D341Med (cell line): ENCODE results near the gene KCNJ3.

Experiments used
- DNase-seq: peaks from one replicate; pipeline ENCODE4 v3.0.0; 2012; ENCODE audit warnings: low spot score

The KCNJ3 gene, protein sequence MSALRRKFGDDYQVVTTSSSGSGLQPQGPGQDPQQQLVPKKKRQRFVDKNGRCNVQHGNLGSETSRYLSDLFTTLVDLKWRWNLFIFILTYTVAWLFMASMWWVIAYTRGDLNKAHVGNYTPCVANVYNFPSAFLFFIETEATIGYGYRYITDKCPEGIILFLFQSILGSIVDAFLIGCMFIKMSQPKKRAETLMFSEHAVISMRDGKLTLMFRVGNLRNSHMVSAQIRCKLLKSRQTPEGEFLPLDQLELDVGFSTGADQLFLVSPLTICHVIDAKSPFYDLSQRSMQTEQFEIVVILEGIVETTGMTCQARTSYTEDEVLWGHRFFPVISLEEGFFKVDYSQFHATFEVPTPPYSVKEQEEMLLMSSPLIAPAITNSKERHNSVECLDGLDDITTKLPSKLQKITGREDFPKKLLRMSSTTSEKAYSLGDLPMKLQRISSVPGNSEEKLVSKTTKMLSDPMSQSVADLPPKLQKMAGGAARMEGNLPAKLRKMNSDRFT

DNA sequence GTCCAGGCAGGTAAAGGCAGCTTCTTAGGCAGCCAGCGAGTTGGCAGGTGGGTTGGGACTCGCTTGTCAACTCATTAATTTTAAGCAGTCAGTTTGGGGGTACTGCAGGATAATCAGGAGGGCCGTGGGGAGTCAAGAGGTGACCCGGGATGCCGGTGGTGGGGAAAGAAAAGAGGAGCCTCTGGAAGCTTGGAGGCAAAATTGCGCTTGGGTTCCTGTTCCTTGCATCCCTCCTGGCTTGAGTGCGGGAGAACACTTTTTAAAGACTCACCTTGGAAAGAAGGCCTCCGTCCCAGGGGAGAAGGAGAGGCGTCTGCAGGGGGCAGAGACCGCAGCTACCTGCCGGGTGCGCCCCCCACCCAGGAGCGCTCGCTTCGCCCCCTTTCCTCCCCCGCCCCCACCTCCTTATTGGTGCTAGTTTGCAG, at the start of gene KCNJ3:
Gene KCNJ3, plus strand, starts transcription at position 400 of the 425 bp plus-strand sequence. CDS start 81 bp downstream, outside the sequence.
- DNase-seq, result no peak

DNA sequence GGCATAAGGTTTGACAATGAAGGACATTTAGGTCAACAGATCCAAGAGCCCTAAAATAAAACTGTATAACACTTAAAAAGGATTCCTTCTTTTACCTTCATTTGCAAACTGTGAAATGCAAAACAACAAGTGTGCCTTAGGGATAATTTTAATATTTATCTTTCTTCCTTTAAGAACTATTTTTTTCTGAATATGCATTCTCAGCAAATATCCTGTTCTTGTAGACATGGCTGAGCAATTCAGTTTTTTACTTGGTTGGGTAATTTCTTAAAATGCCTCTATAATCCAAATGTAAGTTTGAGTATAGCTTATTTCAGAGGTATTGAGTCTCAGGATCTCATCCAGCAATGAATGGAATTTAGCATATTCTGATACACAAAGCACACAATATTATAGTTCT, 43.0 kb upstream of the KCNJ3 start:
- DNase-seq, result no peak

DNA sequence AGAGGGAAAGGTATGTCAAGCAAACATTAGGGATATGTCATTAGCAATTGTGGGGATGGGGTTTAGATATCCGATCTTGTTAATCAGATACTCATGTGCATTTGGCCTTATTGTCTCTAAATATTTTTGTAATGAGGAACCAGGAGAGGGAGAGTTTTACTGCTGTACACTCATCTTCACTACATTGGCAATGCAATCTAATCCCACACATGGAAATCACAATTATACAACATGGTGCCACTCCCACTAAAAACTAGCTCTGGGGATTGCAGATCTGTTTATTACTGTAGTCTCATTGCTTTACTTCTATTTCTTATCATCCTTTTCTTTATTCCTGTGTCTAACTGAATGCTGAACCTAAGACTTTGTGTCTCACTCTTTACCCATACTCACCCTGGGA, 39.6 kb upstream of the KCNJ3 start:
- no peak for DNase-seq

DNA sequence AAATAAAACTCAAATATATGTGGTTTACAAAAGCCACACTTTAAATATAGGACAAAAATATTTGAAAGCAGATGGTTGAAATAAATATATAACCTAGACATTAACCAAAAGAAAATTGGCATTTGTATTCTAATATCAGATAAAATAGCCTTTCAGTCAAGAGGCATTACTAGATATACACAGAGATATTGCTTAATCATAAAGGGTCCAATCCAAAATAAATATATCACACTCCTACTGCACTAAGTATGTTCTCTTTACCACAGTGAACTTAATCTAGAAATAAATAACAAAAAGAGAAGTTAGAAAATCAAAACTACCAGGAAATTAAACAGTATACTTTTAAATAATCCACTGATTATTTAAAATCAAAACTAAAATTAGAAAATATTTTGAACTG, 34.2 kb upstream of the KCNJ3 start:
- no peak for DNase-seq

DNA sequence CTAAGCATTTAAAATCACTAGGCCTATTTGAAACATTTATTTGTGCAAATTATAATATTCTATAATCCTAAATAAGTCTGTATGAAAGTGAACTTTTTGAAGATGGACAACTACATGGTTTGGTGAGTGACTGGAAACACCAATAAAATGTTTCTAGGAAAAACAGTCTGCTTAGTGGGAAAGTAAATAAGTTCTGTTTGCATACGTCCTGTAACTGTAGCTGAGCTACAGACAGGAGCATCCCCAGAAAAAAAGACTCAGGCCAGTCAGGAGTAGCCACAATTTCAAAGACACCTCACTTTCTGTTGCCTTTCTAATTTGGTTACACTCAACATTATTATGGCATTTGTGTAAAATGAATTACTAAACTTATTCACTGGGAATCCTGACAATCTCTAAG, 28.4 kb upstream of the KCNJ3 start:
- DNase-seq, result no peak

DNA sequence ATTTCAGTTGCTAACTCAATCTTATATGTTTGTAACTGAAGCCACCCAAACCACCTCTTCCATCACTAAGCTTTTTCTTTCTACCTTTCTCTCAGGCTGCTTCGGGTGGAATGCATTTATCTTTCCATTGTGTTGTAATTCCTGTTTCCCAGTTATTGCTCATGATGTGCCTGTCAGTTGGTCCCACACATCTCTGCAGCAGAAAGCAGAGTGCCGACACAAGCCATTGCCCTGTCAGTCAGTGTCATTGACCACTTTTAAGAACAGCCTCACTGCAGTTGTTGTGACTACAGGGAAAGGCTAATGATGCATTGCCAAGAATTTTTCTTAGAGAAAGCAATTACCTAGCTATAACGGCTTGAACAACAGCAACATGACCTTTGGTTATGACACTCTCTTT, 24.8 kb upstream of the KCNJ3 start:
- DNase-seq, result no peak

DNA sequence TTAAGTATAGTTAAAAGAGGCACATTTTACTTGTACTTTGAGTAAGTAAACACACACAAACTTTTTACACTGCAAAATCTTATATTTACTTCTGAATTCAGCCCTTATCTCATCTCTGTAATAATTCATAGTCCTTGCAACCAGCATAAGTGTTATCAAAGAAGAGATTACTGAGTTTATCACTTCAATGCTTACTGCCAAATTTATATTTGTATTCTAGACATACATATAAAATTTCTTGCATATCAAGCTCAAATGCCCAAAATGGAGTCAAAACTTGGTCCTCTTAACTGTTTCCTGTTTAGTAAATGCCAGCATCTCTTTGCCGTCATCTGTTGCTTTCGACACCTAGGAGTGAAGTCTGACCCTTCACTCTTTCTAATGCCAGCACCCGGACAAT, 21.1 kb upstream of the KCNJ3 start:
- no peak for DNase-seq

DNA sequence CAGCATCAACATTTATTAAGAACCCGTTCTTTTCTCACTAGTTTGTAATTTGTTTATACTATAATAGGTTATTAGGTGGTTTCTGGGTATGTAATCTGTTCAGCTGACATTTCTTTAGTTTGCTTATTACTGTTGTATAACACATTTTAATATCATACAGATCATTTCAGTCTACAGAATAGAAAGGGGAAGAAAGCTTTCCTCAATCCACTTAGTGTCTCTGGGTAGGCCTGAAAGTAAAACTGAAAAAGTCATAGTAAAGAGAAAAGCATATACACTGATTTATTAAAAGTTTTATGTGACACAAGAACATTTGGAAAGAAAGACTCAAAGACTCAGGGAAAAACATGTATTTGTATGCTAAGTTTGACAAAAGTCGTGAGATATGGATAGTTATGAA, 16.8 kb upstream of the KCNJ3 start:
- DNase-seq, result no peak

DNA sequence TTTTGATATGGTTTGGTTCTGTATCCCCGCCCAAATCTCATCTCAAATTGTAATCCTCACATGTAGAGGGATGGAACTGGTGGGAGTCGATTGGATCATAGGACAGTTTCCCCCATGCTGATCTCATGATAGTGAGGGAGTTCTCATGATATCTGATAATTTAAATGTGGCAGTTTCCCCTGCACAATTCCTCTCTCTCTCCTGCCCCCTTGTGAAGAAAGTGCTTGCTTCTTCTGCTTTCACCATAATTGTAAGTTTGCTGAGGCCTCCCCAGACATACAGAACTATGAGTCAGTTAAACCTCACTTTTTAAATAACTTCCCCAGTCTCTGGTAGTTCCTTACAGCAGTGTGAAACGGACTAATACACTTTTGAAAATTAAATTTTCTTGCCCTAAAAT, 12.3 kb upstream of the KCNJ3 start:
- no peak for DNase-seq

DNA sequence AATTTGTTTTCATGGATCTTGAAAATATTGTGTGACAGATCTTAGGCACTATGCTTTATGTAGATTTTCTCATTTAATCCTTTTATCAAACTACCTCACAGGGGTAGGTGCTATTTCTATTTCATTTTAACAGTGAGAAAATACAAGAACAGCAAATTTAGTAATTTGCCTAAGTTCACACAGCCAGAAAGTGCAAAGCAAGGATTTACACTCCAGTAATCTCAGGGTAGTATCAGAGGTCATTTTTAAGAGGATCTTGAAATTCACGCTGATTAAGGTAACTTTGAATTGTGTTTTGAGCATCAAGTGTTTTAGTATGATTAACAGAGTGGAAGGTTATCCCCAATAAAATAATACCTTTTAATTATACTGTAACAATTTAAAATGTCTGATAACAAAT, 10.1 kb upstream of the KCNJ3 start:
- DNase-seq, result no peak

DNA sequence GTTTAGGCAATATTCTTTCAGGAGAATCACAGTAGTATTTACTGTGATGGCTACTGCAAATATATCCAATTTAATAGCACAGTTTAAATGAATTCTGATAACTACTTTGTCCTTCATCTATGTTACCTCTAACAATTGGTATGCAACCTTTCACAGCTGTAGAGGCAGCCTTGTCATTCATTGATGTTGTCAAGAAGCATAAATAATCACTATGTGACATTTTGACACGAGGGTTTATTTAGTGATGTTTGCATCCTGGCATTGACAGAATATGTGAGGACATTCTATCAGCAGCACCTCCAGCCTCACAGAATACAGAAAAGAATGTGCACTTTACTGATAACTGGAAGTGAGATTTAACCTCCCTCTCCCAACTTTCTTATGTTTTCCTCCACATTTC, 9.3 kb upstream of the KCNJ3 start:
- DNase-seq, result no peak

DNA sequence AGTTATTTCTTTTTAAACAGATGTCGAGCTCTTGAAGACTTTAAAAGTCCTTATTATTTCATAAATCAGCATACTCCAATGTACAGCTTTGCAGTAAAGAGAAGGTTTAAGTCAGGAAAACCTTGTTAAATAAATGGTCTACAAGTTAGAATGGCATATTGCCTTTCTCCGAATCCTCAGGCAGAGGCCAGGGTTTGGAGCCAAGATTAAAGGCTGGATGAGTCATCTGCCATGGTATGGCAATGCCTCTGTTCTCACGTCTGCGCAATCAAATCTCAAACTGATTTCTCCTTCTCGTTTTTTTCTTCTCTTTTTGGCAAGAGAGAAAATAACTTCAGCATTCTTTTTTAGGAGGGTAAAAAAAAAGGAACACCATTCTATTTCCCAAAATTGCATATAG, 5.6 kb upstream of the KCNJ3 start:
- DNase-seq, result no peak

DNA sequence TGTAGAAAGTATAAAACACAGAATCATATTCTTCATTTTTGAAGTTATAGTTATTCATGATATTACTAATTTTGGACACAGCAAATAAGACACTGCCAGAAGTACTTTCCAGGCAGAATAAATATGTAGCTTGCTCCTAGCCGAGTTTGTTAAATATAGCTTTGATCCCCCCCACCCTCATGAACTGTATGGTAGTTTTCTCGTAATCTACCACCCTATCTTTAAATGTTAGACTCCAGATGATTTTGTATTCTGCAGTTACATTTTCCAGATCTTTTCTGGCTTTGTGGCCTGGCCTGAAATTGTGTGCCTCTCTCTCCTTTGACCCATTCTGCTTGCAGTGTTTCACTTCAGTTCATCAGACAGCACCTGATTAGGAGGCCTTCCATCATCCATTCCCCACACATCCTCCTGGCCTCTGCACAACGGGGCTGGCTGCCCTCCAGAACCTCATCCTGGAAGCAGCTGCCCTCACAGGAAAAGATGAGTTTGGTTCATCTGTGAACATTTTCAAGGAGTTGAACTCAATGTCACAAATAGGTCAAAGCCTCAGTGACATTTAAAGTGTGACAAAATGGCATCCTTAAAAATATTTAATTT, 4.7 kb upstream of the KCNJ3 start:
- no peak for DNase-seq

DNA sequence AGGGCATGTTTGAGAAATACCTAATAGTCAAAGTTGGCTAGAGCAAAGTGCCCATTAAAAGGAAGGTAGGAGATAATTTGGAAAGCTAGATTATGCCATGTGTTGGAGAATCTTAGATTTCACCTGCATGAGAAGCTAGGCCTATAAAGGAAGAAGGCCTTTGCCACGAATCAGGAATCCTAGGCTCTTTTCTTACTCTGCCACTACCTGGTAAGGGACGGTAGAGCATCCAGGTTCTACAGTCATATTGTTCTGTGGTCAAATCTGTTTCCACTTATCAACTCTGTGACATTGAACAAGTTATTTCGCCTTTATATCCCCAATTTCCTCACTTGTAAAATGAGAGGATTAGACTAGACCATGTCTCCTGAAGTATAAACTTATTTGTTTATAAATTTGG, 3.6 kb upstream of the KCNJ3 start:
- DNase-seq, result no peak

DNA sequence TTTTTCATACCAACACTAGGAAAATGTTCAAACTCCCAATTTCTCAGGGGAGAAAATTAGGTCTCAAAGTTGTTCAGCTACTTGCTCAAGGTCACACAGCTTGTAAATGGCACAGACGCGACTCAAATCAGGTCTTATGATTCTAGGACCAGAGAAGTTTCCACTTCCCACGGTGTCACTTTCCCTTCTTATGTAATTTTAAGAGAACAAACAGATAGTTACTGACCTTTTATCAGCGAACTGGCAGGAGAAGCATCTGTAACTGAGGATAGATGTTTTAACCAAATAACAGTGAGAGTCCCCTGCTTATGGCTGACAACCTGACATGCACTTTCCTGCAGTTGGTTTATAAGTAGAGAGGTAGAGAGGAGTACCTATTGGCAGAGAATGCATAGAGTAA, 2.1 kb upstream of the KCNJ3 start:
- no peak for DNase-seq

DNA sequence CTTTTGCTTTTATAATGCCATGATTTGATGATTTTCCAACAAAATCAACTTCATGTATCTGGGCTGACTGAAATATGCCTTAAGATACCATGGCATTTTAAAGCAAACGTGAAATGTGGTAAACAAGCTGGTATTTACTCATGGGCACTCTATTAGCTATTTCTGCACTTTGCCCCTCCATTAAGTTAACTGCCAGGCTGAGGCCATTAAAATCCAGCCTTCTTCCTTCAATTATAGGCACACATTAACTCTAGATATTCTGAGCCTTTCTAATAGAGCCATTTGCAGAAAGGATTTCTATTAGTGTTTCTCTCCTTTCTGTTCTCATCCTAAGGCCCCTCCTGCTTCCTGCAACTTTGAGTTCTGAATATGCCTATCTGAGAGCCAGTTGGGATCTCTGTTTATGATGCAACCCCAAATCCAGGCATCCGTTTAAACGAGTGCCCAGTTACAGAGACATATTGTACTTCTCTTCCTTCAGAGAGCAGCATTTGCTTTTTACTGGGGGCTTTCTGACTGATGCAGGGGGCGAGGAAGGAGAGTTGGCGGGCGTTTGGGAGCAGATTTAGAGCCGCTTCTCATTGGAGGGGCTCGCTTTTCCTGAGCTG, 1.6 kb upstream of the KCNJ3 start:
- no peak for DNase-seq

DNA sequence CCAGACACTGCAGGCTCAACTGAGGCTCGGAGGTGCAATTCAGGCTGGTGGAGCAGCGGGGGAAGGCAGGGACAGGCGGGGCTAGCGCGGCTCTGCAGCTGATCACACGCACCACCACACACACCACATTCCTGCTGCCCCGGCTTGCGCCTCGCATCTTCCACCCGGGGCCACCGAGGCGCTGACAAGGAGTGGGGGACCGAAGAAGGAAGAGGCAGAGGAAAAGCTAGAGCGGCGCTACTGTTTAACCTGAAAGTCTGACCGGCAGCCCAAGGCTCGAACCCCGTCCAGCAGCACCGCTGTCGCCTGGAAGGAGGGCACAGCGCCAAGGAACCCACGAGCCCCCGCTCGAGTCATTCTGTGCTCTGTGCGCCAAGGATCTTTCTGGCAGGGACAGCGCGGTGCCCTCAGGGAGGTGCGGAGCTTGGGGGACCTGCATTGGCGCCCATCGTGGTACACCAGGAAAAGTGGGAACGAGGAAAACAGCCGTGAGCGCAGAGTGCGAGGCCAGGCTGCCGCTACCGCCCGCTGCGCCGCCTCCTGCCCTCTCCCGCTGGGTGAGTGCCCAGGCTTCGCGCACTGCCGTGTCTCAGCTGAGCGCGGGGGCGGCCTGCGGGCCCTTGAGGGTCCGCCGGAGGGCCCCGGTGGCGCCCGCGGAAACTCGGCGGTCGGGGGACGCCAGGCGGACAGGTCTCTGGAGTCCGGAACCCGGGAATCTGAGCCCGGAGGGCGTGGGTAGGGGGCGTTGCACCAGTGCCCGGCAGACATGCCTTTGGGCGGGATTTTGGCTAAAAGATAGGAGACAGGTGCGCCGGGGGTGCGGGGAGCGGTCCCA, 860 bp upstream of the KCNJ3 start:
- DNase-seq, result peak; percentile 66

DNA sequence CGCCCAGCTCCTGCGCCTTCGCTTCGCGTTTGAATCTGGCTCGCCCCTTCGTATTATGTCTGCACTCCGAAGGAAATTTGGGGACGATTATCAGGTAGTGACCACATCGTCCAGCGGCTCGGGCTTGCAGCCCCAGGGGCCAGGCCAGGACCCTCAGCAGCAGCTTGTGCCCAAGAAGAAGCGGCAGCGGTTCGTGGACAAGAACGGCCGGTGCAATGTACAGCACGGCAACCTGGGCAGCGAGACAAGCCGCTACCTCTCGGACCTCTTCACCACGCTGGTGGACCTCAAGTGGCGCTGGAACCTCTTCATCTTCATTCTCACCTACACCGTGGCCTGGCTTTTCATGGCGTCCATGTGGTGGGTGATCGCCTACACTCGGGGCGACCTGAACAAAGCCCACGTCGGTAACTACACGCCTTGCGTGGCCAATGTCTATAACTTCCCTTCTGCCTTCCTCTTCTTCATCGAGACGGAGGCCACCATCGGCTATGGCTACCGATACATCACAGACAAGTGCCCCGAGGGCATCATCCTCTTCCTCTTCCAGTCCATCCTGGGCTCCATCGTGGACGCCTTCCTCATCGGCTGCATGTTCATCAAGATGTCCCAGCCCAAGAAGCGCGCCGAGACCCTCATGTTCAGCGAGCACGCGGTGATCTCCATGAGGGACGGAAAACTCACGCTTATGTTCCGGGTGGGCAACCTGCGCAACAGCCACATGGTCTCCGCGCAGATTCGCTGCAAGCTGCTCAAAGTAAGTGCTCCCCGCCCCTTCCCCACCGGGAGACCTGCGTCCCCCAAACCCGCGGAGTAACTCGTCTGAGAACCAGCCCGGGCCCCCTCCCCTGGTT, 453 bp downstream of the KCNJ3 start:
- DNase-seq, result no peak

DNA sequence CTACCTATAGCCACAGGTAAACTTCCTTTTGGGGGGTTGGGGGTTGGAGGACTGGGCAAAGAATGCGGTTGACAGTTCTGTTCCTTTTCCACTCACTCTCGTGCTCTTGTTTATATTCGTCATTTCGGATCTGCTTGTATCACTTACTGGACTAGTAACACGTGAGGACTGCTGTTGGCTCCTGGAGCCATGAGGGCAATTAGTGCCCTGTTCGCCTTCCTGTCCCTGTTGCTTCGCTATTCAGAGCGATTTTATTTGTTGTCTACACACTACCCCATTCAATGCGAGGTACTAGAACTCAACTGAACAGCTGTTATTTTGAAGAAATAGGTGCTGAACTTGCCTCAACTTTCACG, 1.1 kb downstream of the KCNJ3 start:
- no peak for DNase-seq

DNA sequence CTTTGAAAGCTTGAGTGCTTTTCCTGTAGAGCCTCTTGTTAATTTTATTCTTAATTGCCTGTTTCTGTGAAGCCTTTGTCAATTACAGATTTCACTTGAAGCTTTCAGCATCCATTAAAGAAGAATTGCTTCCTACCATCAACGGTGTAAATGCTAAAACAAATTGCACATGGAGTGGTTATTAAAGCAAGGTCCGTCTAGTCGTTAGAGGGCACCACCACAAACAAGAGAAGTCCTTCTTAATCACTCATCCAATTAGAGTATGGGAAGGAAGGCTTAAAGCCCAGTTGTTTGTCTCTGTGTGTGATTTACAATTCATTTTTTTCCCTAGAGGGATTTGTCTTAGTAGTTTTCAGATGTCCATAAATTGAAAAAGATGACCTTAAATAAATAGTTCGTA, 1.6 kb downstream of the KCNJ3 start:
- no peak for DNase-seq

DNA sequence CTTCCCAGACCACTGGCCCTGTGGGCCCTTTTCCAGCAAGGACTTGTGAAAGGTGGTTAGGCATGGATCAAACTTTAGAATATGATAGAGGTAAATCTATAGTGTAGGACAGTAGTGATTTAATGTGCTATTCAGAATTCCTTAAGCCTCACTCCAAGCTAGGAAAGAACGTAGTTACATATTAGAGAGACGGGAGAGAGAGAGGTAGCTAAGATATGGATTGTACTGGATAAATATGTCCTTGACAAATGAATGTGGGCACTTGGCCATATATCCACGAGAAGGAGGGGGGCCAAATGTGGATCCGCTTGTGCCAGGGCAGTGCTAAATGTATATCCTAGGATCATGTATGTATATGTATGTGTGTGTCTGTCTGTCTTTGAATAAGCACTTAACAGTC, 6.5 kb downstream of the KCNJ3 start:
- no peak for DNase-seq

DNA sequence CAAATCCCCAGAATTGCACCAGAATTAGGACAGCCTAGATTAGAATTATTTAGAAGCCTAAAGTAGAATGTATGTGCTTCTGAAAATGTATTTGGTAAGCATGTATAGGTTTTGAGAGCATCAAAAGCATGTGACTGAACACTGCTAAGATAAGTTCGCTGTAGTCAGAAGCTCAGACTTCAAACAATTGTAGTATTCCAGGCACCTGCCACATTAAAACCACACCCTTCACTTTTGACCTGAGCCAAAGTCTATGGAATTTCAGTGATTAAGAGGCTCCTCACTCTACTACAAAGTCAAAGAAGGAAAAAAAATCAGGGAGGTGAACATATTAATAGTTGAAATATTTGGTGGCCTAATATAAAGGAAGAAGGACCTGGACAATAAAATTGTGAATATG, 8.2 kb downstream of the KCNJ3 start:
- no peak for DNase-seq
